Bronchial epithelial cell (primary cell): ENCODE results near the gene CLEC17A. TPM values are rescaled to one million over a fixed set of nuclear protein-coding genes. Genes with fewer than 3 reads are reported as not detected.
"Not testable (repeated sequence)": the region's sequence is repeated elsewhere in the genome, so short reads cannot be mapped to it uniquely, and the experiment has no call there.

Source experiments
- DNase-seq: peaks from one replicate; pipeline ENCODE4 v3.0.0-alpha.2; 2010; ENCODE audit warnings: low read depth
- FAIRE-seq: peaks from 2 replicates; lab custom pipeline; 2011; peaks lifted over from hg19 to GRCh38; lab: Jason Lieb, UNC
- H3K27me3 ChIP-seq: 2 replicates; pipeline ENCODE4 v1.5.1; 2011; ENCODE audit warnings: low read length; ENCODE audit not compliant: control insufficient read depth, insufficient read depth
- H3K36me3 ChIP-seq: 2 replicates; pipeline ENCODE4 v1.5.1; 2011; ENCODE audit warnings: low read length; ENCODE audit not compliant: control insufficient read depth, insufficient read depth
- H3K4me3 ChIP-seq: 2 replicates; pipeline ENCODE4 v1.5.1; 2011; ENCODE audit warnings: mild to moderate bottlenecking, low read depth, low read length, control low read depth
- total RNA-seq: library from RNA; depleted of rRNA; stranded (reverse); fragments of >200 nt; gene quantifications from 2 replicates; pipeline ENCODE4 v1.2.1, GENCODE V29; 2014
- TF ChIP-seq, protein P1 (sequence below): IDR thresholded peaks from 2 replicates; pipeline ENCODE4 v1.5.1; 2011; ENCODE audit warnings: mild to moderate bottlenecking, moderate library complexity, low read length, control low read depth, inconsistent platforms; ENCODE audit not compliant: insufficient read depth, severe bottlenecking

The CLEC17A gene
- total RNA-seq = not detected in 2 replicates

- no peaks in the 10 kb centered on the region for H3K27me3 ChIP-seq
These were observed at the start of gene CLEC17A for GRCh38 chr19:14582894-14583340. CLEC17A (plus strand) TSS chr19:14583084; CDS start chr19:14583161, 77 bp downstream.

DNA sequence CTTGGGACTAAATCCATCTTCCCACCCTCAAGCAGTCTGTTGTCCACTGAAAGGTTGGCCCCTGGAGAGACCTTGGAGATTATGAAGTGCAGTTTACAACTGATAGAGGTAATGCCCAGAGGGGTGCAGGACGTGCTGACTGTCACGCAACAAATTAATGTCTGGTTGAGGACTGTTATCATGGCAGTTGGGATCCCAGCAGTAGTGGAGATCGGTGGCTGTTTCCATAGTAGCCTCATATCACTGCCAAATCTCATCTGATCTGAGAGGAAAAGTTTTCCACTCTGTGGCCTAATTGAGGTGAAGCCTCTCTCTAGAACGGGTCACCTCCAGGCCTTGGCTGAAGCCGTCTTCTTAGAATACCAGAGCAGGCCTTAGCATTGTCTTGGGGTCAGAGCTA is 49.4 kb upstream of the CLEC17A start:
- TF ChIP-seq, protein P1, sequence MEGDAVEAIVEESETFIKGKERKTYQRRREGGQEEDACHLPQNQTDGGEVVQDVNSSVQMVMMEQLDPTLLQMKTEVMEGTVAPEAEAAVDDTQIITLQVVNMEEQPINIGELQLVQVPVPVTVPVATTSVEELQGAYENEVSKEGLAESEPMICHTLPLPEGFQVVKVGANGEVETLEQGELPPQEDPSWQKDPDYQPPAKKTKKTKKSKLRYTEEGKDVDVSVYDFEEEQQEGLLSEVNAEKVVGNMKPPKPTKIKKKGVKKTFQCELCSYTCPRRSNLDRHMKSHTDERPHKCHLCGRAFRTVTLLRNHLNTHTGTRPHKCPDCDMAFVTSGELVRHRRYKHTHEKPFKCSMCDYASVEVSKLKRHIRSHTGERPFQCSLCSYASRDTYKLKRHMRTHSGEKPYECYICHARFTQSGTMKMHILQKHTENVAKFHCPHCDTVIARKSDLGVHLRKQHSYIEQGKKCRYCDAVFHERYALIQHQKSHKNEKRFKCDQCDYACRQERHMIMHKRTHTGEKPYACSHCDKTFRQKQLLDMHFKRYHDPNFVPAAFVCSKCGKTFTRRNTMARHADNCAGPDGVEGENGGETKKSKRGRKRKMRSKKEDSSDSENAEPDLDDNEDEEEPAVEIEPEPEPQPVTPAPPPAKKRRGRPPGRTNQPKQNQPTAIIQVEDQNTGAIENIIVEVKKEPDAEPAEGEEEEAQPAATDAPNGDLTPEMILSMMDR = no peak
- Histone ChIP-seq H3K36me3 (peaks cover 1% of the 10 kb centered on the region), H3K4me3 (no peak overlapping the region), H3K27me3 (no peaks in the 10 kb centered on the region)
- DNase-seq (no peak), FAIRE-seq (no peak)

More at GRCh38 chr19:14582894-14583340, at the start of gene CLEC17A:
- TF ChIP-seq, protein P1 = no peak
- DNase-seq (no peak), FAIRE-seq (no peak)
- no peaks in the 10 kb centered on the region for H3K36me3 ChIP-seq
- no peak within 1 kb of the TSS for H3K4me3 ChIP-seq

- Histone ChIP-seq H3K4me3 (peak overlapping the region; percentile 35), H3K36me3 (peaks cover 4% of the 10 kb centered on the region), H3K27me3 (no peaks in the 10 kb centered on the region)
- TF ChIP-seq, protein P1 = no peak
- peak; percentile 89 for DNase-seq
- peak; percentile 62 for FAIRE-seq
These were observed 45.8 kb upstream of the CLEC17A start for GRCh38 chr19:14536926-14537692.

DNA sequence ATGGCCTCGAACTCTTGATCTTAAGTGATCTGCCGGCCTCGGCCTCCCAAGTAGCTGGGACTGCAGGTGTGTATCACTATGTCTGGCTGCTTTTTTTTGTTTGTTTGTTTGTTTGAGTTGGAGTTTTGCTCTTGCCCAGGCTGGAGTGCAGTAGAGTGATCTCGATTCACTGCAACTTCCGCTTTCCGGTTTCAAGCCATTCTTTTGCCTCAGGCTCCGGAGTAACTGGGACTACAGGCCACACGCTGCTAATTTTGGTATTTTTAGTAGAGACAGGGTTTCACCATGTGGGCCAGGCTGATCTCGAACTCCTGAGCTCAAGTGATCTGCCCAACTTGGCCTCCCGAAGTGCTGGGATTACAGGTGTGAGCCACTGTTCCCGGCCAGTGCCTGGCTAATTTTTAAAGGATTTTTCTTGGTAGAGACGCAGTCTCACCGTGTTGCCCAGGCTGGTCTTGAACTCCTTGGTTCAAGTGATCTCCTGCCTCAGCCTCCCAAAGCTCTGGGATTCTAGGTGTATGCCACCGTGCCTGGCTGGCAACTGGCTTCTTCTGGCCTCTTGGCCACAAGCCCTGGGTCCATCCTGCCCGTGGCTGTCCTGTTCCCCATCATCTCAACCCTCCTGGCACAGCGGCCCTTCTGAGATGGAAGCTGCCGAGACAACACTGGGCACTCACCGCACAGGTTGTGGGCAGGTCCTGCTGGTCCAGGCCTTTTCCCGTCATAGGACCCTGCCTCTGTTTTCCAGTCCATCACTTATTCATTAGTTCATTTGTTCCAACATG is 42.0 kb upstream of the CLEC17A start:
- TF ChIP-seq, protein P1 = no peak
- Histone ChIP-seq H3K36me3 (peaks cover 3% of the 10 kb centered on the region), H3K4me3 (no peak overlapping the region), H3K27me3 (no peaks in the 10 kb centered on the region)
- DNase-seq (no peak), FAIRE-seq (no peak)

DNA sequence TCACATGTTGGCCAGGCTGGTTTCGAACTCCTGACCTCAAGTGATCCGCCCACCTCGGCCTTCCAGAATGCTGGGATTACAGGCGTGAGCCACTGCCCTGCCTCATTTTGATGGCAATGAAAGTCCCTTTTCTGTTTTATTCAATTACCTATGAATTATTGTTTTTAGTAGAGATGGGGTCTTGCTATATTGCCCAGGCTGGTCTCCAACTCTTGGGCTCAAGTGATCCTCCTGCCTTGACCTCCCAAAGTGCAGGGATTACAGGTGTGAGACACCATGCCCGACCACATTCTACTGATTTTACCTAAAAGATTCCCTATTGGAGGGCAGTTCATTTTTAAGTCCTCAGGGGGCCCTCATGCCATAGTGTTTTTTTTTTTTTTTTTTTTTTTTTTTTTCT is 40.9 kb upstream of the CLEC17A start:
- not testable (repeated sequence) for H3K27me3 ChIP-seq, DNase-seq, H3K36me3 ChIP-seq, H3K4me3 ChIP-seq, FAIRE-seq

DNA sequence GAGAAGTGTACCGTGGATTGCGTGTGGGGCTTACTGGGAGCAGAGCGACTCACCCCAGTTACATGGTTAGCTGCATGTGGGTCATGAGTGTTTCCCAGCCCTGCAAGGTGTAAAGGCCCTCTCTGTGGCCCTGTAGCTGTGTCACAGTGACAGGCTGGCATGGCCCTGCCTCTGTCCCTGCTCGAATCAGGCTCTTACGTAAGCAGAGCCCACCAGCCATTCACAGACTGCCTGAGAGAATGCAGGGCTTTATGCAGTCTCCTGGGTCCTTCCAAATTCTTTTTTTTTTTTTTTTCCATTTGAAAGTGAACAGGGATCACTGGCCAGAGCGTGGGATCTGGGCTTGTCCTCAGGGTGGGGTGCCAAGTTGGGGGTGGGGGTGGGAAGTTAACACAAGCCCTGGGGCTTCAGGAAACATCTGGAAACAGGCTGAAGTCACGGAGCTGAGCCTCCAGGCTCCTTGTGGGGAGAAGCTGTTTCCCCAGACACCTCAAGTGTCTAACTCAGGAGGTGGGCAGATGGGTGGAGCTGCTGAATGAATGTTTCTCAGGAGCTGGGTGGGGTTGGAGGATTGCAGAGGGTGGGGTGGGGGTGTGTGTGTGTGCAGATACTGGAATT is 40.1 kb upstream of the CLEC17A start:
- FAIRE-seq (no peak), DNase-seq (peak; percentile 68)
- no peaks in the 10 kb centered on the region for H3K27me3 ChIP-seq
- peaks cover 3% of the 10 kb centered on the region for H3K36me3 ChIP-seq
- H3K4me3 ChIP-seq = no peak overlapping the region
- TF ChIP-seq, protein P1 = no peak
